Heart left ventricle (tissue), 11 donors: ENCODE results near the gene CYP27C1. TPM values are rescaled to one million over a fixed set of nuclear protein-coding genes. Genes with fewer than 3 reads are reported as not detected.

Experiments used
- polyA plus RNA-seq, 2 donors: library from polyadenylated mRNA; stranded (reverse); fragments of 200-250 nt; gene quantifications; one replicate each; pipeline ENCODE4 v1.2.3, GENCODE V29; 2013
- total RNA-seq, 9 donors: library from RNA; depleted of rRNA in 2 of 9; stranded (reverse); fragments of >200 nt in 2 of 9; fragmentation: NEBNext Ultra II Directional in 3 of 9; extraction: Animal tissue kit (Norgen Biotek cat#: 25700) in 3 of 9; gene quantifications; one replicate each; pipeline versions ENCODE4 v1.1.0 to v1.2.4, GENCODE V29; 2016 to 2023
- donor health status: ischemic (EF 13 %, LVEDD 7.1; RV severe dilation, severe dysfunction).
- donor health status: healthy with polysubstance abuse.
- donor health status: DM: no; HTN: yes; CAD: no.
- donor health status: DM: no; HTN: no; CAD: no.
- donor health status: ischemic (EF 25% LVEDD 5.7; RV mildly dilated, moderate dysfunction).
- donor health status: healthy.
- donor health status: DM: yes; HTN: yes; CAD: no.
- donor health status: PGD.
- donor health status: nonischemic (EF 23%, LVEDD 6.1; RV moderate dilation, normal function).

CYP27C1 gene
- total and polyA plus RNA-seq, 11 donors, result 0.06 to 0.44 (median 0.12) TPM; not detected in 8

Other genes with a start within 250 kb of the CYP27C1 start
- 10 to 100 TPM; 10.9 to 22.2 (median 16.8) TPM for gene BIN1, start 113.1 kb downstream of the CYP27C1 start, total RNA-seq
- 1 to 10 TPM; 4.3 to 9.6 TPM for gene BIN1, start 113.1 kb downstream of the CYP27C1 start, polyA plus RNA-seq
- gene ERCC3, start 73.8 kb upstream of the CYP27C1 start, total RNA-seq, result 10 to 100 TPM; 18.1 to 27.9 (median 23.1) TPM
- gene ERCC3, start 73.8 kb upstream of the CYP27C1 start, polyA plus RNA-seq, result 10 to 100 TPM; 12.6 to 33.1 TPM
- gene MAP3K2, start 167.7 kb upstream of the CYP27C1 start, total RNA-seq, result 10 to 100 TPM; 19.1 to 37.6 (median 26.1) TPM
- gene MAP3K2, start 167.7 kb upstream of the CYP27C1 start, polyA plus RNA-seq, result 1 to 10 TPM; 4.0 to 7.5 TPM
- gene PROC, start 198.1 kb upstream of the CYP27C1 start, total RNA-seq, result not detected
- gene PROC, start 198.1 kb upstream of the CYP27C1 start, polyA plus RNA-seq, result not detected